Effector memory CD4-positive, alpha-beta T cell (primary cell): ENCODE measurements around the gene CYP2A13.
"Not testable (repeated sequence)": the region's sequence is repeated elsewhere in the genome, so short reads cannot be mapped to it uniquely, and the experiment has no call there.

Experiments
- DNase-seq, 3 donors: peaks; one replicate each; pipeline ENCODE4 v3.0.0-alpha.2; 2020
- H3K27ac ChIP-seq: 2 replicates; pipeline ENCODE4 v1.7.0; 2013; ENCODE audit warnings: mild to moderate bottlenecking, low read length, moderate library complexity; ENCODE audit not compliant: insufficient read depth, poor library complexity, severe bottlenecking
- H3K27me3 ChIP-seq: replicated peaks from 2 replicates; pipeline ENCODE4 v1.7.0; 2013; ENCODE audit warnings: mild to moderate bottlenecking, low read length; ENCODE audit not compliant: insufficient read depth, control insufficient read depth, poor library complexity, severe bottlenecking
- H3K36me3 ChIP-seq: 2 replicates; pipeline ENCODE4 v1.7.0; 2013; ENCODE audit warnings: mild to moderate bottlenecking, low read length, moderate library complexity; ENCODE audit not compliant: control insufficient read depth, insufficient read depth
- H3K4me1 ChIP-seq: 2 replicates; pipeline ENCODE4 v1.7.0; 2013; ENCODE audit warnings: low read length, mild to moderate bottlenecking; ENCODE audit not compliant: control insufficient read depth, insufficient read depth, poor library complexity, severe bottlenecking
- H3K4me3 ChIP-seq: 2 replicates; pipeline ENCODE4 v1.7.0; 2013; ENCODE audit warnings: low read length, low read depth, mild to moderate bottlenecking; ENCODE audit not compliant: insufficient read depth, poor library complexity, severe bottlenecking
- H3K9me3 ChIP-seq: 2 replicates; pipeline ENCODE4 v1.7.0; 2013; ENCODE audit warnings: mild to moderate bottlenecking, low read length, moderate library complexity; ENCODE audit not compliant: control insufficient read depth

The CYP2A13 gene

DNA sequence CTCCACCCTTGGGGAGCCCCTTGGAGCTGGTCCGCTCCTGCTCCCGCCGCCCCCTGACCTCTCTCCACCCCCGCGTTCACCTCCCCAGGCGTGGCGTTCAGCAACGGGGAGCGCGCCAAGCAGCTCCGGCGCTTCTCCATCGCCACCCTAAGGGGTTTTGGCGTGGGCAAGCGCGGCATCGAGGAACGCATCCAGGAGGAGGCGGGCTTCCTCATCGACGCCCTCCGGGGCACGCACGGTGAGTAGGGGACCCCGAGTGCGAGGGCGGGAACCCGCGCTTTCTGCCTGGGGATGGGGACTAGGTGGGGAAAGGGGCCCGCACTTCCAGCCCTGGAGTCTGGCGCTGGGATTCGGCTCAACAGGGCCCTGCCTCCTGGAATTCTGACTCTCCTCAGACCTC, 1.7 kb downstream of the CYP2A13 start:
- Histone ChIP-seq H3K27me3 (peaks cover 5% of the 10 kb centered on the region), H3K9me3 (no peaks in the 10 kb centered on the region), H3K36me3 (no peaks in the 10 kb centered on the region), H3K4me1 (no peaks in the 10 kb centered on the region), H3K4me3 (no peak overlapping the region), H3K27ac (no peak overlapping the region)
- no peak for DNase-seq

DNA sequence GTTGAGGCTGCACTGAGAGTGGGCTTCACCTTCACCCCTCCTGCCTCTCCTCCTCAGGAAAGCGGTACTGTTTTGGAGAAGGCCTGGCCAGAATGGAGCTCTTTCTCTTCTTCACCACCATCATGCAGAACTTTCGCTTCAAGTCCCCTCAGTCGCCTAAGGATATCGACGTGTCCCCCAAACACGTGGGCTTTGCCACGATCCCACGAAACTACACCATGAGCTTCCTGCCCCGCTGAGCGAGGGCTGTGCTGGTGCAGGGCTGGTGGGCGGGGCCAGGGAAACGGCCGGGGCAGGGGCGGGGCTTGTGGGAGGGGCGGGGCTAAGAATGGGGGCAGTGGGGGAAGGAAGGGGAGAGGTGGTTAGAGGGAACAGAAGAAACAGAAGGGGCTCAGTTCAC, 7.5 kb downstream of the CYP2A13 start:
- Histone ChIP-seq H3K4me1 (no peaks in the 10 kb centered on the region), H3K4me3 (no peak overlapping the region), H3K9me3 (no peaks in the 10 kb centered on the region), H3K27me3 (no peaks in the 10 kb centered on the region), H3K36me3 (no peaks in the 10 kb centered on the region), H3K27ac (no peak overlapping the region)
- no peak for DNase-seq

DNA sequence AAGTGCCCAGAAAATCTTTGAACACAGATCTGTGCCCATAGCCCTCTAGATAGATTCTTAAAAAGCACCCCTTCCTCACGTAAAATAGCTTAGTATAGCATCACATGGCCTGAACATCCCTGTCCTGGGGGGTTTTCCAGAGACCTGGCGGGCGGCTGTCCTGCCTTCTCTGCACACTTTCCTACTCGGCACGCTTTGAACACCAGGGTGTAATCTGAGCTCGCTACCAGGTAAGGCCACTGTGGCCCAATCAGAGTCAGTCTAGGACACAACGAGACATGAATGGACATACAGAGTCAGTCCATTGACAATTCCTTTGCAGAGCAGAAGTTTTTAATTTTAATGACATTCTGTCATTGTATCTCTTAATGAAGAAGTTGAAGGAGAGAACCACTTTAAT, 8.1 kb downstream of the CYP2A13 start:
- Histone ChIP-seq H3K36me3 (no peaks in the 10 kb centered on the region), H3K4me3 (no peak overlapping the region), H3K27ac (no peak overlapping the region), H3K27me3 (no peaks in the 10 kb centered on the region), H3K9me3 (no peaks in the 10 kb centered on the region), H3K4me1 (no peaks in the 10 kb centered on the region)
- no peak for DNase-seq

DNA sequence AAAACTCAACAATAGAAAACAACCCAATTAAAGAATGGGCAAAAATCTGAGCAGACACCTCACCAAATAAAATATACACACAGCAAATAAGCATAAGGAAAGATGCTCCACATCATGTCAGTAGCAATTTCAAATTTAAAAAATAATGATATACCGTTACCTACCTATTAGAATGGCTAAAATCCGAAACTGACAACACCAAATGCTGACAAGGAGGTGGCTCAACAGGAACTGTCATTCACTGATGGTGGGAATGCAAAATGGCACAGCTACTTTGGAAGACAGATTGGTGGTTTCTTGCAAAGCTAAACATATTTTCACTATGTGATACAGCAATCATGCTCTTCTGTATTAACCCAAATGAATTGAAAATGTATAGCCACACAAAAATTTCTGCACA, 9.1 kb downstream of the CYP2A13 start:
- no peaks in the 10 kb centered on the region for H3K9me3 ChIP-seq
- no peaks in the 10 kb centered on the region for H3K36me3 ChIP-seq
- H3K4me3 ChIP-seq: no peak overlapping the region

GRCh38 chr19:41098762-41099161, 10.5 kb downstream of the CYP2A13 start:
- Histone ChIP-seq H3K9me3 (no peaks in the 10 kb centered on the region), H3K4me3 (no peak overlapping the region), H3K27ac (no peak overlapping the region), H3K27me3 (no peaks in the 10 kb centered on the region), H3K36me3 (no peaks in the 10 kb centered on the region), H3K4me1 (no peaks in the 10 kb centered on the region)
- no peak for DNase-seq

More for the DNA sequence above, 9.1 kb downstream of the CYP2A13 start:
- no peak overlapping the region for H3K27ac ChIP-seq
- no peaks in the 10 kb centered on the region for H3K4me1 ChIP-seq
- H3K27me3 ChIP-seq: no peaks in the 10 kb centered on the region
- no peak for DNase-seq

DNA sequence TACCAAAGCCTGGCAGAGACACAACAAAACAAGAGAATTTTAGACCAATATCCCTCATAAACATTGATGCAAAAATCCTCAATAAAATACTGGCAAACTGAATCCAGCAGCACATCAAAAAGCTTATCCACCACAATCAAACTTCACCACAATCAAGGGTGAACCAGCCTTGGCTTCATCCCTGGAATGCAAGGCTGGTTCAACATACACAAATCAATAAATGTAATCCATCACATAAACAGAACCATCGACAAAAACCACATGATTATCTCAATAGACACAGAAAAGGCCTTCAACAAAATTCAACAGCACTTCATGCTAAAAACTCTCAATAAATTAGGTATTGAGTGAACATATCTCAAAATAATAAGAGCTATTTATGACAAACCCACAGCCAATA, 14.0 kb downstream of the CYP2A13 start:
- not testable (repeated sequence) for DNase-seq, H3K27me3 ChIP-seq, H3K36me3 ChIP-seq, H3K27ac ChIP-seq, H3K4me1 ChIP-seq, H3K4me3 ChIP-seq, H3K9me3 ChIP-seq

- Histone ChIP-seq H3K27ac (no peak overlapping the region), H3K4me3 (no peak overlapping the region), H3K36me3 (no peaks in the 10 kb centered on the region), H3K27me3 (no peaks in the 10 kb centered on the region), H3K9me3 (no peaks in the 10 kb centered on the region), H3K4me1 (no peaks in the 10 kb centered on the region)
- DNase-seq: no peak
Measured at GRCh38 chr19:41106177-41106576, 17.9 kb downstream of the CYP2A13 start.

GRCh38 chr19:41111296-41111695, 23.0 kb downstream of the CYP2A13 start:
- Histone ChIP-seq H3K27ac (no peak overlapping the region), H3K27me3 (no peaks in the 10 kb centered on the region), H3K4me3 (no peak overlapping the region), H3K9me3 (no peaks in the 10 kb centered on the region), H3K36me3 (no peaks in the 10 kb centered on the region), H3K4me1 (no peaks in the 10 kb centered on the region)
- no peak for DNase-seq

- H3K4me3 ChIP-seq: no peak overlapping the region
- no peaks in the 10 kb centered on the region for H3K9me3 ChIP-seq
- DNase-seq: no peak
- no peaks in the 10 kb centered on the region for H3K27me3 ChIP-seq
- no peaks in the 10 kb centered on the region for H3K36me3 ChIP-seq
- H3K27ac ChIP-seq: no peak overlapping the region
- H3K4me1 ChIP-seq: no peaks in the 10 kb centered on the region
Measured at GRCh38 chr19:41111750-41112295, 23.6 kb downstream of the CYP2A13 start.

- no peak overlapping the region for H3K27ac ChIP-seq
- no peaks in the 10 kb centered on the region for H3K4me1 ChIP-seq
- H3K36me3 ChIP-seq: no peaks in the 10 kb centered on the region
- no peak for DNase-seq
- no peaks in the 10 kb centered on the region for H3K9me3 ChIP-seq
- H3K27me3 ChIP-seq: no peaks in the 10 kb centered on the region
- no peak overlapping the region for H3K4me3 ChIP-seq
Measured at GRCh38 chr19:41112728-41113290, 24.6 kb downstream of the CYP2A13 start.
